ENCODE results near the gene ZRANB2. TPM values are rescaled to one million over a fixed set of nuclear protein-coding genes. Genes with fewer than 3 reads are reported as not detected.
A peak's percentile ranks its signal among the peaks of the same experiment; 100 is the strongest.

ZRANB2 gene
- total and polyA plus RNA-seq, 9 of the 15 experiments (the other 6 are each of a cell fraction or from before 2014, with no cell fraction given) = 80.8 to 264 (median 157) TPM

GRCh38 chr1:71080230-71080738 is 551 bp downstream of the ZRANB2 start (continued):
- TF ChIP-seq, protein P1, sequence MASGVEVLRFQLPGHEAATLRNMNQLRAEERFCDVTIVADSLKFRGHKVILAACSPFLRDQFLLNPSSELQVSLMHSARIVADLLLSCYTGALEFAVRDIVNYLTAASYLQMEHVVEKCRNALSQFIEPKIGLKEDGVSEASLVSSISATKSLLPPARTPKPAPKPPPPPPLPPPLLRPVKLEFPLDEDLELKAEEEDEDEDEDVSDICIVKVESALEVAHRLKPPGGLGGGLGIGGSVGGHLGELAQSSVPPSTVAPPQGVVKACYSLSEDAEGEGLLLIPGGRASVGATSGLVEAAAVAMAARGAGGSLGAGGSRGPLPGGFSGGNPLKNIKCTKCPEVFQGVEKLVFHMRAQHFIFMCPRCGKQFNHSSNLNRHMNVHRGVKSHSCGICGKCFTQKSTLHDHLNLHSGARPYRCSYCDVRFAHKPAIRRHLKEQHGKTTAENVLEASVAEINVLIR (CRISPR knock-in tag; IDR thresholded peaks at IDR 0.05) = no peak
- TF ChIP-seq TSC22D4 (tag; IDR thresholded peaks at IDR 0.05) (no peak), HEY1 (CRISPR knock-in tag; IDR thresholded peaks at IDR 0.05; ENCODE audit: borderline replicate concordance) (no peak), ZNF431 (CRISPR knock-in tag; IDR thresholded peaks at IDR 0.05) (no peak), ETS2 (tag; IDR thresholded peaks at IDR 0.05; ENCODE audit: borderline replicate concordance, poor library complexity, severe bottlenecking) (no peak), ZNF707 (CRISPR knock-in tag; conservative IDR thresholded peaks at IDR 0.05) (no peak), PML (IDR thresholded peaks at IDR 0.05; ENCODE audit: low read length) (no peak), SIN3B (IDR thresholded peaks at IDR 0.05; ENCODE audit: low read depth) (no peak), CHD1 (IDR thresholded peaks at IDR 0.05; ENCODE audit: low read length) (peak; percentile 48), ZNF280A (IDR thresholded peaks at IDR 0.05; ENCODE audit: low read depth, partially characterized antibody) (no peak), HMG20B (CRISPR knock-in tag; IDR thresholded peaks at IDR 0.05) (no peak), SIN3A (IDR thresholded peaks at IDR 0.05; ENCODE audit: borderline replicate concordance in 2 of 2, control insufficient read depth in 1 of 2, low read depth in 2 of 2, low read length in 2 of 2) (peak; percentile 17 to 58; a peak in 1 of 4 replicates), ZNF507 (tag; conservative IDR thresholded peaks at IDR 0.05) (no peak), MTA3 (IDR thresholded peaks at IDR 0.05; ENCODE audit: borderline replicate concordance) (no peak), NFIX (CRISPR knock-in tag; IDR thresholded peaks at IDR 0.05; ENCODE audit: low read depth) (no peak), CBFA2T2 (conservative IDR thresholded peaks at IDR 0.05) (peak; percentile 41), CHCHD3 (CRISPR knock-in tag; IDR thresholded peaks at IDR 0.05) (no peak), TCF7 (IDR thresholded peaks at IDR 0.05; ENCODE audit: borderline replicate concordance) (no peak), DPF2 (IDR thresholded peaks at IDR 0.05) (no peak), SETDB1 (IDR thresholded peaks at IDR 0.05; ENCODE audit: low read length) (no peak), HLTF (IDR thresholded peaks at IDR 0.05) (no peak), CREB3 (tag; conservative IDR thresholded peaks at IDR 0.05; ENCODE audit: low read depth) (no peak)
- TF ChIP-seq, protein P2, sequence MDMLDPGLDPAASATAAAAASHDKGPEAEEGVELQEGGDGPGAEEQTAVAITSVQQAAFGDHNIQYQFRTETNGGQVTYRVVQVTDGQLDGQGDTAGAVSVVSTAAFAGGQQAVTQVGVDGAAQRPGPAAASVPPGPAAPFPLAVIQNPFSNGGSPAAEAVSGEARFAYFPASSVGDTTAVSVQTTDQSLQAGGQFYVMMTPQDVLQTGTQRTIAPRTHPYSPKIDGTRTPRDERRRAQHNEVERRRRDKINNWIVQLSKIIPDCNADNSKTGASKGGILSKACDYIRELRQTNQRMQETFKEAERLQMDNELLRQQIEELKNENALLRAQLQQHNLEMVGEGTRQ (CRISPR knock-in tag; IDR thresholded peaks at IDR 0.05) = peak; percentile 83
- TF ChIP-seq, protein P3, sequence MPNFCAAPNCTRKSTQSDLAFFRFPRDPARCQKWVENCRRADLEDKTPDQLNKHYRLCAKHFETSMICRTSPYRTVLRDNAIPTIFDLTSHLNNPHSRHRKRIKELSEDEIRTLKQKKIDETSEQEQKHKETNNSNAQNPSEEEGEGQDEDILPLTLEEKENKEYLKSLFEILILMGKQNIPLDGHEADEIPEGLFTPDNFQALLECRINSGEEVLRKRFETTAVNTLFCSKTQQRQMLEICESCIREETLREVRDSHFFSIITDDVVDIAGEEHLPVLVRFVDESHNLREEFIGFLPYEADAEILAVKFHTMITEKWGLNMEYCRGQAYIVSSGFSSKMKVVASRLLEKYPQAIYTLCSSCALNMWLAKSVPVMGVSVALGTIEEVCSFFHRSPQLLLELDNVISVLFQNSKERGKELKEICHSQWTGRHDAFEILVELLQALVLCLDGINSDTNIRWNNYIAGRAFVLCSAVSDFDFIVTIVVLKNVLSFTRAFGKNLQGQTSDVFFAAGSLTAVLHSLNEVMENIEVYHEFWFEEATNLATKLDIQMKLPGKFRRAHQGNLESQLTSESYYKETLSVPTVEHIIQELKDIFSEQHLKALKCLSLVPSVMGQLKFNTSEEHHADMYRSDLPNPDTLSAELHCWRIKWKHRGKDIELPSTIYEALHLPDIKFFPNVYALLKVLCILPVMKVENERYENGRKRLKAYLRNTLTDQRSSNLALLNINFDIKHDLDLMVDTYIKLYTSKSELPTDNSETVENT (CRISPR knock-in tag; IDR thresholded peaks at IDR 0.05) = no peak

Measured in K562 (cell line).